Thoracic aorta (tissue), 2 donors: ENCODE results near the gene RAET1G. TPM values are rescaled to one million over a fixed set of nuclear protein-coding genes. Genes with fewer than 3 reads are reported as not detected.
"Not testable (repeated sequence)": the region's sequence is repeated elsewhere in the genome, so short reads cannot be mapped to it uniquely, and the experiment has no call there.

Experiments
- ATAC-seq: fragments of 150-250 bp; one replicate; pipeline ENCODE4 v1.8.0; 2017; ENCODE audit warnings: low read depth; ENCODE audit not compliant: insufficient number of reproducible peaks, low FRiP score
- DNase-seq: peaks from one replicate; pipeline ENCODE4 v3.0.0-alpha.2; 2020; ENCODE audit warnings: low spot score
- H3K27ac ChIP-seq, 2 donors: fragments of 200-600 bp; sonication (generic); 1 replicate in 1 of 2; 2 replicates in 1 of 2; pipeline ENCODE4 v1.5.1; 2016; ENCODE audit warnings: mild to moderate bottlenecking in 2 of 2, moderate library complexity in 2 of 2
- H3K27me3 ChIP-seq: fragments of 200-600 bp; sonication (generic); replicated peaks from 2 replicates; pipeline ENCODE4 v1.6.0; 2016; ENCODE audit warnings: mild to moderate bottlenecking; ENCODE audit not compliant: insufficient read depth
- H3K36me3 ChIP-seq: fragments of 200-600 bp; sonication (generic); one replicate; pipeline ENCODE4 v1.5.1; 2016
- H3K4me1 ChIP-seq, 2 donors: fragments of 200-600 bp; sonication (generic); 1 replicate in 1 of 2; 2 replicates in 1 of 2; pipeline versions ENCODE4 v1.5.1 to v1.6.0; 2016; ENCODE audit warnings: low read depth in 2 of 2, mild to moderate bottlenecking in 1 of 2; ENCODE audit not compliant: control insufficient read depth in 1 of 2
- H3K4me3 ChIP-seq: fragments of 200-600 bp; sonication (generic); 2 replicates; pipeline ENCODE4 v1.5.1; 2016; ENCODE audit warnings: mild to moderate bottlenecking
- H3K9me3 ChIP-seq: fragments of 200-600 bp; sonication (generic); 2 replicates; pipeline ENCODE4 v1.5.1; 2016
- CTCF ChIP-seq: fragments of 200-600 bp; sonication (generic); IDR thresholded peaks from one replicate; pipeline ENCODE4 v1.5.1; 2019; ENCODE audit warnings: antibody characterized with exemption
- total RNA-seq, 2 donors: library from RNA; depleted of rRNA; stranded (reverse); fragments of >200 nt; gene quantifications; one replicate each; pipeline versions ENCODE4 v1.1.0 to v1.2.3, GENCODE V29; 2016

The RAET1G gene
- total RNA-seq, 2 donors from 2014 or later: not detected

GRCh38 chr6:149915970-149916865, 6.7 kb downstream of the RAET1G start:
- Histone ChIP-seq H3K36me3 (no peaks in the 10 kb centered on the region), H3K4me1 (no peaks in the 10 kb centered on the region), H3K4me3 (no peak overlapping the region), H3K27me3 (no peaks in the 10 kb centered on the region), H3K27ac (no peak overlapping the region), H3K9me3 (no peaks in the 10 kb centered on the region)
- DNase-seq: no peak
- no peak for ATAC-seq
- no peak for TF ChIP-seq CTCF

GRCh38 chr6:149913540-149914240, 9.2 kb downstream of the RAET1G start:
- Histone ChIP-seq H3K27me3 (no peaks in the 10 kb centered on the region), H3K36me3 (no peaks in the 10 kb centered on the region), H3K4me3 (no peak overlapping the region), H3K9me3 (no peaks in the 10 kb centered on the region), H3K27ac (no peak overlapping the region), H3K4me1 (no peaks in the 10 kb centered on the region)
- no peak for TF ChIP-seq CTCF
- DNase-seq (no peak), ATAC-seq (no peak)

- Histone ChIP-seq H3K9me3 (no peaks in the 10 kb centered on the region), H3K4me1 (no peaks in the 10 kb centered on the region), H3K27me3 (no peaks in the 10 kb centered on the region), H3K27ac (no peak overlapping the region), H3K4me3 (no peak overlapping the region), H3K36me3 (no peaks in the 10 kb centered on the region)
- ATAC-seq: no peak
- no peak for DNase-seq
- no peak for TF ChIP-seq CTCF
These were observed 9.8 kb downstream of the RAET1G start for GRCh38 chr6:149913085-149913484.

- not testable (repeated sequence) for ATAC-seq, DNase-seq, H3K27ac ChIP-seq, H3K9me3 ChIP-seq, H3K4me1 ChIP-seq, H3K4me3 ChIP-seq, H3K36me3 ChIP-seq, H3K27me3 ChIP-seq
These were observed 10.2 kb downstream of the RAET1G start for GRCh38 chr6:149912680-149913079.

- no peaks in the 10 kb centered on the region for H3K36me3 ChIP-seq
- DNase-seq (no peak), ATAC-seq (no peak)
- H3K9me3 ChIP-seq: no peaks in the 10 kb centered on the region
- no peaks in the 10 kb centered on the region for H3K27me3 ChIP-seq
- TF ChIP-seq CTCF: no peak
- no peaks in the 10 kb centered on the region for H3K4me1 ChIP-seq
- H3K4me3 ChIP-seq: no peak overlapping the region
- H3K27ac ChIP-seq: no peak overlapping the region
These were observed 12.2 kb downstream of the RAET1G start for GRCh38 chr6:149910721-149911151.
